Effector memory CD4-positive, alpha-beta T cell (primary cell): ENCODE results near the gene LARGE2.
A peak's percentile ranks its signal among the peaks of the same experiment; 100 is the strongest.

Source experiments
- DNase-seq, 3 donors: peaks; one replicate each; pipeline ENCODE4 v3.0.0-alpha.2; 2020
- H3K27ac ChIP-seq: 2 replicates; pipeline ENCODE4 v1.7.0; 2013; ENCODE audit warnings: mild to moderate bottlenecking, low read length, moderate library complexity; ENCODE audit not compliant: insufficient read depth, poor library complexity, severe bottlenecking
- H3K27me3 ChIP-seq: replicated peaks from 2 replicates; pipeline ENCODE4 v1.7.0; 2013; ENCODE audit warnings: mild to moderate bottlenecking, low read length; ENCODE audit not compliant: insufficient read depth, control insufficient read depth, poor library complexity, severe bottlenecking
- H3K36me3 ChIP-seq: 2 replicates; pipeline ENCODE4 v1.7.0; 2013; ENCODE audit warnings: mild to moderate bottlenecking, low read length, moderate library complexity; ENCODE audit not compliant: control insufficient read depth, insufficient read depth
- H3K4me1 ChIP-seq: 2 replicates; pipeline ENCODE4 v1.7.0; 2013; ENCODE audit warnings: low read length, mild to moderate bottlenecking; ENCODE audit not compliant: control insufficient read depth, insufficient read depth, poor library complexity, severe bottlenecking
- H3K4me3 ChIP-seq: 2 replicates; pipeline ENCODE4 v1.7.0; 2013; ENCODE audit warnings: low read length, low read depth, mild to moderate bottlenecking; ENCODE audit not compliant: insufficient read depth, poor library complexity, severe bottlenecking
- H3K9me3 ChIP-seq: 2 replicates; pipeline ENCODE4 v1.7.0; 2013; ENCODE audit warnings: mild to moderate bottlenecking, low read length, moderate library complexity; ENCODE audit not compliant: control insufficient read depth

The LARGE2 gene

GRCh38 chr11:45930031-45930794, 7.8 kb downstream of the LARGE2 start:
- DNase-seq = peak in 2 of 3 donors; percentile 12 to 13
- peaks cover 27% of the 10 kb centered on the region for H3K4me1 ChIP-seq

GRCh38 chr11:45930951-45931570, 8.6 kb downstream of the LARGE2 start:
- Histone ChIP-seq H3K4me3 (no peak overlapping the region), H3K4me1 (peaks cover 27% of the 10 kb centered on the region), H3K36me3 (peaks cover 26% of the 10 kb centered on the region), H3K27ac (peak overlapping the region; percentile 35), H3K9me3 (no peaks in the 10 kb centered on the region), H3K27me3 (no peaks in the 10 kb centered on the region)
- no peak for DNase-seq

More at GRCh38 chr11:45930031-45930794, 7.8 kb downstream of the LARGE2 start:
- no peaks in the 10 kb centered on the region for H3K9me3 ChIP-seq
- peak overlapping the region; percentile 39 for H3K4me3 ChIP-seq
- H3K27ac ChIP-seq = peak overlapping the region; percentile 58
- H3K27me3 ChIP-seq = no peaks in the 10 kb centered on the region
- H3K36me3 ChIP-seq = peaks cover 19% of the 10 kb centered on the region

- Histone ChIP-seq H3K4me1 (peaks cover 27% of the 10 kb centered on the region), H3K36me3 (peaks cover 31% of the 10 kb centered on the region), H3K9me3 (no peaks in the 10 kb centered on the region), H3K27me3 (no peaks in the 10 kb centered on the region), H3K4me3 (no peak overlapping the region), H3K27ac (peak overlapping the region; percentile 35)
- DNase-seq = no peak
Observed at GRCh38 chr11:45931739-45932138, 9.3 kb downstream of the LARGE2 start.

GRCh38 chr11:45932217-45932616, 9.8 kb downstream of the LARGE2 start:
- Histone ChIP-seq H3K4me3 (no peak overlapping the region), H3K9me3 (no peaks in the 10 kb centered on the region), H3K27ac (no peak overlapping the region), H3K27me3 (no peaks in the 10 kb centered on the region), H3K36me3 (peaks cover 32% of the 10 kb centered on the region), H3K4me1 (peaks cover 27% of the 10 kb centered on the region)
- no peak for DNase-seq

GRCh38 chr11:45933131-45933831, 10.8 kb downstream of the LARGE2 start:
- Histone ChIP-seq H3K36me3 (peaks cover 40% of the 10 kb centered on the region), H3K9me3 (no peaks in the 10 kb centered on the region), H3K4me3 (no peak overlapping the region), H3K27me3 (no peaks in the 10 kb centered on the region), H3K4me1 (peaks cover 27% of the 10 kb centered on the region), H3K27ac (no peak overlapping the region)
- no peak for DNase-seq

- Histone ChIP-seq H3K9me3 (no peaks in the 10 kb centered on the region), H3K36me3 (peaks cover 41% of the 10 kb centered on the region), H3K4me3 (no peak overlapping the region), H3K4me1 (peaks cover 27% of the 10 kb centered on the region), H3K27me3 (no peaks in the 10 kb centered on the region), H3K27ac (no peak overlapping the region)
- no peak for DNase-seq
Observed at GRCh38 chr11:45933846-45934579, 11.6 kb downstream of the LARGE2 start.

- no peak for DNase-seq
- Histone ChIP-seq H3K9me3 (no peaks in the 10 kb centered on the region), H3K4me1 (peaks cover 20% of the 10 kb centered on the region), H3K27ac (no peak overlapping the region), H3K36me3 (peaks cover 41% of the 10 kb centered on the region), H3K4me3 (no peak overlapping the region), H3K27me3 (no peaks in the 10 kb centered on the region)
Observed at GRCh38 chr11:45934580-45935318, 12.3 kb downstream of the LARGE2 start.

- no peak for DNase-seq
- H3K4me1 ChIP-seq = peaks cover 13% of the 10 kb centered on the region
- peaks cover 41% of the 10 kb centered on the region for H3K36me3 ChIP-seq
Observed at GRCh38 chr11:45935349-45936064, 13.1 kb downstream of the LARGE2 start.

More at GRCh38 chr11:45935349-45936064, 13.1 kb downstream of the LARGE2 start:
- no peaks in the 10 kb centered on the region for H3K9me3 ChIP-seq
- H3K27me3 ChIP-seq = no peaks in the 10 kb centered on the region
- H3K27ac ChIP-seq = no peak overlapping the region
- H3K4me3 ChIP-seq = no peak overlapping the region
